PC-9 (cell line): ENCODE measurements around the gene TMEM250. TPM values are rescaled to one million over a fixed set of nuclear protein-coding genes. Genes with fewer than 3 reads are reported as not detected.

ENCODE experiments used
- BruUV-seq: library from RNA; stranded (reverse); fragments of 400-500 nt; replicated peaks from 2 replicates; lab custom pipeline; 2021; lab: Mats Ljungman, UMichigan
- CTCF ChIA-PET: fragments of 300-600 bp; sonication (Branson Sonifier 250); formaldehyde crosslinking; loops from one replicate; lab custom pipeline; 2022; ENCODE audit warnings: antibody characterized with exemption; lab: Charles Lee
- POLR2A ChIA-PET: fragments of 300-600 bp; sonication (Branson Sonifier 250); formaldehyde crosslinking; loops from one replicate; lab custom pipeline; 2022; ENCODE audit warnings: antibody characterized with exemption; ENCODE audit not compliant: unreplicated experiment; lab: Charles Lee
- DNase-seq, 2 experiments: peaks; one replicate each; pipeline versions ENCODE4 v3.0.0 to v3.0.0-alpha.2; 2015 to 2022; ENCODE audit warnings: mixed read lengths in 1 of 2
- H2AFZ ChIP-seq: fragments of 200-600 bp; sonication (generic); 2 replicates; pipeline ENCODE4 v1.8.1; 2017; ENCODE audit warnings: antibody characterized with exemption
- H3F3A ChIP-seq: fragments of 200-600 bp; sonication (generic); 2 replicates; pipeline ENCODE4 v1.8.1; 2017; ENCODE audit warnings: antibody characterized with exemption, mild to moderate bottlenecking, low read depth; ENCODE audit not compliant: insufficient read depth
- H3K27ac ChIP-seq: fragments of 200-600 bp; sonication (generic); 2 replicates; pipeline ENCODE4 v1.6.1; 2016; ENCODE audit warnings: mixed run types
- H3K27me3 ChIP-seq: fragments of 200-600 bp; sonication (generic); 2 replicates; pipeline ENCODE4 v1.6.1; 2016; ENCODE audit warnings: low read depth, mixed run types; ENCODE audit not compliant: insufficient read depth
- H3K36me3 ChIP-seq: fragments of 200-600 bp; sonication (generic); 2 replicates; pipeline ENCODE4 v1.6.1; 2016; ENCODE audit warnings: low read depth, mixed run types
- H3K4me1 ChIP-seq: fragments of 200-600 bp; sonication (generic); replicated peaks from 2 replicates; pipeline ENCODE4 v1.6.1; 2016; ENCODE audit warnings: mixed run types; ENCODE audit not compliant: insufficient read depth
- H3K4me2 ChIP-seq: fragments of 200-600 bp; sonication (generic); 2 replicates; pipeline ENCODE4 v1.6.1; 2017; ENCODE audit warnings: mixed run types
- H3K4me3 ChIP-seq: fragments of 200-600 bp; sonication (generic); 2 replicates; pipeline ENCODE4 v1.6.1; 2016; ENCODE audit warnings: mixed run types
- H3K79me2 ChIP-seq: fragments of 200-600 bp; sonication (generic); 2 replicates; pipeline ENCODE4 v1.6.1; 2017; ENCODE audit warnings: low read depth, mixed run types
- H3K9me2 ChIP-seq: fragments of 200-600 bp; sonication (generic); 2 replicates; pipeline ENCODE4 v1.8.1; 2017; ENCODE audit warnings: mild to moderate bottlenecking; ENCODE audit not compliant: insufficient read depth
- H3K9me3 ChIP-seq: fragments of 200-600 bp; sonication (generic); 2 replicates; pipeline ENCODE4 v1.8.1; 2016; ENCODE audit warnings: low read depth; ENCODE audit not compliant: insufficient read depth
- H4K20me1 ChIP-seq: fragments of 200-600 bp; sonication (generic); 2 replicates; pipeline ENCODE4 v1.8.1; 2017; ENCODE audit not compliant: insufficient read depth
- EZH2 ChIP-seq: fragments of 200-600 bp; sonication (generic); IDR thresholded peaks from 2 replicates; pipeline ENCODE4 v1.8.0; 2017; ENCODE audit warnings: antibody characterized with exemption, low read depth
- intact Hi-C: fragments of 100-400 bp; cut with micrococcal nuclease; formaldehyde crosslinking; loops from one replicate; pipeline ENCODE4 v1.10.0; 2022; ENCODE audit not compliant: unreplicated experiment
- total RNA-seq: library from RNA; stranded (reverse); gene quantifications from 2 replicates; pipeline ENCODE4 v1.2.3, GENCODE V29; 2021
- TF ChIP-seq, protein P1 (sequence below): fragments of 200-600 bp; sonication (generic); conservative IDR thresholded peaks from 2 replicates; pipeline ENCODE4 v1.6.1; 2017; ENCODE audit warnings: mixed run types, antibody characterized with exemption, mild to moderate bottlenecking, moderate library complexity

The TMEM250 gene
- total RNA-seq, 1 experiment from 2014 or later = 73.8 TPM

DNA sequence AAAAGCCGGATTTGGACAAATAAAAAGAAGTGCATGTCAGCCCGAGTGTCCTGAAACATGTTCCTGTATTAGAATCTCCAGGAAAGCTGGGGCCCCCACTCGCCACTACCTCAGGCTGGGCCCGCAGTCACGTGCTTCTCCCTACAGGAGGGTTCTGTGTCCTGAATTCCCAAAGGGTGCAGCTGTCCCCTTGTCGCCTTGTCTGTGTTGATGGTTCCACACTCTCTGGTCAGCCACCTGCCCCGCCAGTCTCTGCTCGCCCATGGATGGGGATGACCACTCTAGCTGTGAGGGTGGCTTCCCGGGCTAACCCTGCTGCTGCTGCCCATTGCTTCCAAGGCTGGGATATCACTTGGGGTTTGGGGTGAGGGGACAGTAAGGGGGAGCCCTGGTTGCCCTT, 3.1 kb upstream of the TMEM250 start:
- Histone ChIP-seq H3K36me3 (no peaks in the 10 kb centered on the region), H3K9me3 (no peaks in the 10 kb centered on the region), H3K79me2 (peaks cover 12% of the 10 kb centered on the region), H3K4me3 (no peak overlapping the region), H3K4me2 (no peak overlapping the region), H3F3A (peaks cover 5% of the 10 kb centered on the region; the same call in 1 of the 2 replicates), H3K4me1 (0 out of 2 replicates have a peak, but pooled peaks cover 12% of the 10 kb centered on the region), H3K9me2 (no peaks in the 10 kb centered on the region), H3K27ac (no peak overlapping the region), H4K20me1 (no peaks in the 10 kb centered on the region), H2AFZ (no peak overlapping the region), H3K27me3 (peaks cover 24% of the 10 kb centered on the region)
- no peak for TF ChIP-seq EZH2
- TF ChIP-seq, protein P1, sequence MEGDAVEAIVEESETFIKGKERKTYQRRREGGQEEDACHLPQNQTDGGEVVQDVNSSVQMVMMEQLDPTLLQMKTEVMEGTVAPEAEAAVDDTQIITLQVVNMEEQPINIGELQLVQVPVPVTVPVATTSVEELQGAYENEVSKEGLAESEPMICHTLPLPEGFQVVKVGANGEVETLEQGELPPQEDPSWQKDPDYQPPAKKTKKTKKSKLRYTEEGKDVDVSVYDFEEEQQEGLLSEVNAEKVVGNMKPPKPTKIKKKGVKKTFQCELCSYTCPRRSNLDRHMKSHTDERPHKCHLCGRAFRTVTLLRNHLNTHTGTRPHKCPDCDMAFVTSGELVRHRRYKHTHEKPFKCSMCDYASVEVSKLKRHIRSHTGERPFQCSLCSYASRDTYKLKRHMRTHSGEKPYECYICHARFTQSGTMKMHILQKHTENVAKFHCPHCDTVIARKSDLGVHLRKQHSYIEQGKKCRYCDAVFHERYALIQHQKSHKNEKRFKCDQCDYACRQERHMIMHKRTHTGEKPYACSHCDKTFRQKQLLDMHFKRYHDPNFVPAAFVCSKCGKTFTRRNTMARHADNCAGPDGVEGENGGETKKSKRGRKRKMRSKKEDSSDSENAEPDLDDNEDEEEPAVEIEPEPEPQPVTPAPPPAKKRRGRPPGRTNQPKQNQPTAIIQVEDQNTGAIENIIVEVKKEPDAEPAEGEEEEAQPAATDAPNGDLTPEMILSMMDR = no peak
- intact Hi-C loops = loop anchor here (5.0 kb wide), 3 partner anchors 34 to 520 kb away; no protein-coding TSS in a partner anchor
- no peak for DNase-seq
- CTCF ChIA-PET = interaction anchor here (0.9 to 2.2 kb wide), 2 partner anchors 27 to 32 kb away, joined by 3 to 13 read pairs; partner anchors contain the start of gene NACC2
- POLR2A ChIA-PET = interaction anchor here (0.6 to 0.7 kb wide), 2 partner anchors 10 to 365 kb away, joined by 4 to 8 read pairs; no protein-coding TSS in a partner anchor
- no TSS peak for BruUV-seq

DNA sequence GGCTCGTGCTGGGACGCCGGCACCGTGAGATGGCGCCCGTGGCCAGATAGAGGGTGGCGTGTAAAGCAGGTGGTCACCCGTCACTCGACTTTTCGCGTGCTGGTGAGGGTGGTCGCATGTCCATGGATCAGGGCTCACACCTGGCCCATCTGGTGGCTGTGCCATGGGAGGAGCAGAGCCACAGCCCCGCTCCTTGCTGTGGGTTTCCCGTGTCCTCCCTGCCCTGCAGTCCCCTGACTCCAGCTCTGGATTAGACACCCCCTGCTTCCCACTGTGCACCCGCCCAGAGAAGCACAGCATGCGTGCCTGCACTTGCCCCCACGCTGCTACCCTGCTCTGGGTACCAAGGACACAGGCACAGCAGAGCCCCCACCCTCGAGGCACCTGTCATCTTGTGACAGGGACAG, 1.8 kb upstream of the TMEM250 start:
- BruUV-seq = no TSS peak
- Histone ChIP-seq H3K36me3 (no peaks in the 10 kb centered on the region), H3K9me3 (no peaks in the 10 kb centered on the region), H3K4me2 (no peak overlapping the region), H3K27me3 (peaks cover 11% of the 10 kb centered on the region; the same call in 1 of the 2 replicates), H3K27ac (no peak overlapping the region), H3K4me3 (no peak overlapping the region), H4K20me1 (peaks cover 3% of the 10 kb centered on the region; the same call in 1 of the 2 replicates), H3K79me2 (peaks cover 26% of the 10 kb centered on the region), H3K4me1 (0 out of 2 replicates have a peak, but pooled peaks cover 12% of the 10 kb centered on the region), H3F3A (peaks cover 5% of the 10 kb centered on the region; the same call in 1 of the 2 replicates), H2AFZ (no peak overlapping the region), H3K9me2 (no peaks in the 10 kb centered on the region)
- TF ChIP-seq, protein P1 = no peak
- TF ChIP-seq EZH2 = no peak
- CTCF ChIA-PET = interaction anchor here (2.2 kb wide), 1 partner anchor 30 kb away, joined by 13 read pairs; no protein-coding TSS in a partner anchor
- intact Hi-C loops = loop anchor here (5.0 kb wide), 3 partner anchors 33 to 518 kb away; no protein-coding TSS in a partner anchor
- POLR2A ChIA-PET = no interaction called here
- DNase-seq = no peak

DNA sequence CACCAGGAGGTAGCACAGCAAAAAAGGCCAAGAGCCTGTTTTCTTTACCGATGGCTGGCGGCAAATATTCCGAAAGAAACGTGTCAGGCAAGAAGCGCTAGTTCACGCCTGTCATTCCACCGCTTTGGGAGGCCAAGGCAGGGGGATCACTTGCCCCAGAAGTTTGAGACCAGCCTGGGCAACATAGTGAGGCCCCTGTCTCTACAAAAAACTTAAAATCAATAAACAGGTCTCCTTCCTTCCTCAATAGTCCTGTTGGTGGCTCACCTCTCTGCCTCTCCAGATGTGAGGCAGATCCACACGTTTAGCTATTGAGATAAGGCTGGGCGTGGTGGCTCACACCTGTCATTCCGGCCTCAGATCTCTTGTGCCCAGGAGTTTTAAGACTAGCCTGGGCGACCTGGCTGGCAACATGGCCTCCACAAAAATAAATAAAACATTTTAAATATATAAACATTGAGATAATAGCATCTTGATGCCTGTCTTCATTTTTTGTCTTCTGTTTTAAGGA, 1.3 kb upstream of the TMEM250 start:
- no peak for TF ChIP-seq EZH2
- TF ChIP-seq, protein P1 = no peak
- DNase-seq = no peak
- Histone ChIP-seq H3K27ac (no peak overlapping the region), H3K79me2 (peaks cover 31% of the 10 kb centered on the region), H3K9me2 (no peaks in the 10 kb centered on the region), H3K36me3 (no peaks in the 10 kb centered on the region), H3K27me3 (peaks cover 8% of the 10 kb centered on the region; the same call in 1 of the 2 replicates), H4K20me1 (peaks cover 8% of the 10 kb centered on the region), H2AFZ (no peak overlapping the region), H3K4me2 (peak overlapping the region; percentile 99), H3K4me1 (0 out of 2 replicates have a peak, but pooled peaks cover 12% of the 10 kb centered on the region), H3F3A (peaks cover 5% of the 10 kb centered on the region; the same call in 1 of the 2 replicates), H3K9me3 (no peaks in the 10 kb centered on the region), H3K4me3 (peak overlapping the region; percentile 93)
- ChIA-PET POLR2A (interaction anchor here (0.7 kb wide), 1 partner anchor 15 kb away, joined by 4 read pairs; no protein-coding TSS in a partner anchor), CTCF (no interaction called here)
- intact Hi-C loops = loop anchor here (2.0 to 5.0 kb wide), 7 partner anchors 33 to 518 kb away; partner anchors contain the start of gene SEC16A
- BruUV-seq = no TSS peak
